HCT116 (cell line): ENCODE measurements around the gene CADPS. TPM values are rescaled to one million over a fixed set of nuclear protein-coding genes. Genes with fewer than 3 reads are reported as not detected.

Experiments used
- ATAC-seq: fragments of 200-7000 bp; cut with Tn5 transposase; 2 replicates; pipeline ENCODE4 v1.9.1; 2020; ENCODE audit warnings: mild to moderate bottlenecking, moderate library complexity
- BruUV-seq: library from RNA; stranded (reverse); fragments of 400-500 nt; replicated peaks from 2 replicates; lab custom pipeline; 2021; lab: Mats Ljungman, UMichigan
- CTCF ChIA-PET: fragments of 300-600 bp; sonication (Branson Sonifier 250); formaldehyde crosslinking; loops from one replicate; lab custom pipeline; 2021; ENCODE audit warnings: antibody characterized with exemption; lab: Charles Lee
- POLR2A ChIA-PET: fragments of 300-600, 350-600 bp; sonication (Branson Sonifier 250); formaldehyde crosslinking; loops from one replicate; lab custom pipeline; 2021; ENCODE audit warnings: antibody characterized with exemption; lab: Charles Lee
- RAD21 ChIA-PET, 2 experiments: fragments of 300-600 bp; sonication (Branson Sonifier 250); formaldehyde crosslinking; loops; one replicate each; lab custom pipeline; 2023; ENCODE audit warnings: low total read pairs in 2 of 2; ENCODE audit not compliant: uncharacterized antibody in 2 of 2, unreplicated experiment in 2 of 2, low non-redundant PET in 1 of 2; lab: Charles Lee
- DNase-seq: peaks from one replicate; pipeline ENCODE4 v3.0.0-alpha.2; 2010; ENCODE audit warnings: low read depth, low spot score
- H2AFZ ChIP-seq: fragments of 200-600 bp; shearing (Covaris generic), sonication (generic); 2 replicates; pipeline ENCODE4 v1.6.1; 2017; ENCODE audit warnings: low read depth, mixed run types, mixed read lengths, antibody characterized with exemption, low read length; ENCODE audit not compliant: poor library complexity, severe bottlenecking
- H3K27ac ChIP-seq: 2 replicates; pipeline ENCODE4 v1.5.1; 2012; ENCODE audit warnings: low read depth, low read length
- H3K27me3 ChIP-seq: fragments of 200-600 bp; sonication (generic); 2 replicates; pipeline ENCODE4 v1.6.1; 2016; ENCODE audit warnings: mixed run types, low read length, mixed read lengths; ENCODE audit not compliant: insufficient read depth
- H3K36me3 ChIP-seq, 2 experiments: fragments of 200-500 bp in 1 of 2; fragments of 200-600 bp in 1 of 2; sonication (Bioruptor generic) in 1 of 2; sonication (generic) in 1 of 2; 2 replicates each; pipeline versions ENCODE4 v1.5.1 to v1.6.1; 2014 to 2016; ENCODE audit warnings: low read length in 2 of 2, inconsistent platforms in 1 of 2, mixed read lengths in 1 of 2, mixed run types in 1 of 2; ENCODE audit not compliant: insufficient read depth in 2 of 2, control insufficient read depth in 1 of 2
- H3K4me1 ChIP-seq, 2 experiments: fragments of 200-600 bp in 1 of 2; sonication (generic) in 1 of 2; 2 replicates each; pipeline versions ENCODE4 v1.5.1 to v1.6.1; 2012 to 2017; ENCODE audit warnings: low read length in 2 of 2, inconsistent platforms in 1 of 2, mild to moderate bottlenecking in 1 of 2, mixed read lengths in 1 of 2, mixed run types in 1 of 2, moderate library complexity in 1 of 2; ENCODE audit not compliant: insufficient read depth in 2 of 2, control insufficient read depth in 1 of 2
- H3K4me2 ChIP-seq: fragments of 200-600 bp; sonication (generic); 2 replicates; pipeline ENCODE4 v1.6.1; 2017; ENCODE audit warnings: mixed run types, low read length, mixed read lengths
- H3K4me3 ChIP-seq, 2 experiments: fragments of 200-600 bp in 1 of 2; sonication (generic) in 1 of 2; replicated peaks in 1 of 2; 2 replicates each; pipeline ENCODE4 v1.5.1; 2011 to 2016; ENCODE audit warnings: low read length in 2 of 2, control low read depth in 1 of 2, low read depth in 1 of 2, mild to moderate bottlenecking in 1 of 2, mixed read lengths in 1 of 2, mixed run types in 1 of 2
- H3K79me2 ChIP-seq: fragments of 200-600 bp; sonication (generic); 2 replicates; pipeline ENCODE4 v1.6.1; 2017; ENCODE audit warnings: mild to moderate bottlenecking, mixed run types, low read length, moderate library complexity, mixed read lengths; ENCODE audit not compliant: insufficient read depth
- H3K9ac ChIP-seq: fragments of 200-600 bp; sonication (generic); 2 replicates; pipeline ENCODE4 v1.6.1; 2016; ENCODE audit warnings: low read length, mixed read lengths
- H3K9me2 ChIP-seq: fragments of 200-600 bp; sonication (generic), shearing (Covaris generic); 2 replicates; pipeline ENCODE4 v1.6.1; 2017; ENCODE audit warnings: mixed run types, mild to moderate bottlenecking, moderate library complexity; ENCODE audit not compliant: insufficient read depth
- H3K9me3 ChIP-seq, 2 experiments: fragments of 200-500 bp in 1 of 2; fragments of 200-600 bp in 1 of 2; sonication (Bioruptor generic) in 1 of 2; sonication (generic) in 1 of 2; 2 replicates each; pipeline ENCODE4 v1.6.1; 2014 to 2017; ENCODE audit warnings: low read length in 2 of 2, mixed read lengths in 2 of 2, inconsistent platforms in 1 of 2, low read depth in 1 of 2, mild to moderate bottlenecking in 1 of 2, mixed run types in 1 of 2, moderate library complexity in 1 of 2; ENCODE audit not compliant: control insufficient read depth in 1 of 2, insufficient read depth in 1 of 2
- H4K20me1 ChIP-seq: fragments of 200-600 bp; sonication (generic), shearing (Covaris generic); 2 replicates; pipeline ENCODE4 v1.6.1; 2017; ENCODE audit warnings: mixed run types, mild to moderate bottlenecking, moderate library complexity; ENCODE audit not compliant: insufficient read depth
- CBX3 ChIP-seq: IDR thresholded peaks from 2 replicates; pipeline ENCODE4 v1.6.1; 2012; ENCODE audit warnings: low read depth
- CEBPB ChIP-seq: IDR thresholded peaks from 2 replicates; pipeline ENCODE4 v1.6.1; 2012; ENCODE audit warnings: low read depth
- CTCF ChIP-seq, 3 experiments: fragments of 200-600 bp in 1 of 3; sonication (generic) in 1 of 3; IDR thresholded peaks in 2 of 3; conservative IDR thresholded peaks in 1 of 3; 2 replicates each; pipeline ENCODE4 v1.5.1; 2012 to 2017; ENCODE audit warnings: low read depth in 2 of 3, low read length in 2 of 3, antibody characterized with exemption in 1 of 3, borderline replicate concordance in 1 of 3, control low read depth in 1 of 3, mild to moderate bottlenecking in 1 of 3, mixed read lengths in 1 of 3, mixed run types in 1 of 3, moderate library complexity in 1 of 3; ENCODE audit not compliant: insufficient read depth in 1 of 3
- ELF1 ChIP-seq: IDR thresholded peaks from 2 replicates; pipeline ENCODE4 v1.6.1; 2012; ENCODE audit warnings: low read depth, borderline replicate concordance
- EZH2phosphoT487 ChIP-seq: fragments of 200-600 bp; IDR thresholded peaks from 2 replicates; pipeline ENCODE4 v1.6.1; 2018; ENCODE audit warnings: antibody characterized with exemption, borderline replicate concordance
- FOSL1 ChIP-seq: IDR thresholded peaks from 2 replicates; pipeline ENCODE4 v1.6.1; 2012; ENCODE audit warnings: low read depth
- SP1 ChIP-seq: IDR thresholded peaks from 2 replicates; pipeline ENCODE4 v1.6.1; 2012; ENCODE audit warnings: low read depth
- ZBTB33 ChIP-seq: IDR thresholded peaks from 2 replicates; pipeline ENCODE4 v1.6.1; 2011; ENCODE audit warnings: mild to moderate bottlenecking, low read length, moderate library complexity; ENCODE audit not compliant: insufficient replicate concordance; ENCODE audit errors: extremely low read depth
- ZFX ChIP-seq: fragments of 450-650 bp; IDR thresholded peaks from 2 replicates; pipeline ENCODE4 v1.6.1; 2017
- intact Hi-C: fragments of 100-400 bp; cut with micrococcal nuclease; formaldehyde crosslinking; loops from 2 replicates; pipeline ENCODE4 v1.10.0; 2022
- total RNA-seq: library from RNA; stranded (reverse); gene quantifications from one replicate; pipeline ENCODE4 v1.2.1, GENCODE V29; 2021; ENCODE audit not compliant: unreplicated experiment

The CADPS gene
- total RNA-seq, 1 experiment from 2014 or later = not detected

- ATAC-seq = no peak
- no peaks in the 10 kb centered on the region for H4K20me1 ChIP-seq
- H3K79me2 ChIP-seq = no peaks in the 10 kb centered on the region
- H3K4me2 ChIP-seq = no peak overlapping the region
- RAD21 ChIA-PET = no interaction called here
- no peaks in the 10 kb centered on the region for H3K9me2 ChIP-seq
- no peak overlapping the region for H3K9ac ChIP-seq
- intact Hi-C loops = no loop called here
- peaks cover 28% of the 10 kb centered on the region for H3K27me3 ChIP-seq
- BruUV-seq = no TSS peak
- no peak overlapping the region for H3K4me3 ChIP-seq
- CTCF ChIA-PET = no interaction called here
- no peaks in the 10 kb centered on the region for H3K4me1 ChIP-seq
- TF ChIP-seq FOSL1 (no peak), ZBTB33 (no peak), CEBPB (no peak), ELF1 (no peak), SP1 (no peak), EZH2phosphoT487 (no peak), ZFX (no peak), CTCF (IDR thresholded peaks at IDR 0.05 in 2 of 3, conservative IDR thresholded peaks at IDR 0.05 in 1 of 3; ENCODE audit: borderline replicate concordance in 1 of 3, insufficient read depth in 1 of 3, low read depth in 2 of 3, low read length in 2 of 3) (no peak), CBX3 (no peak)
- TF ChIP-seq, all 23 proteins: peak for 0
- H3K9me3 ChIP-seq = no peaks in the 10 kb centered on the region
- H2AFZ ChIP-seq = no peak overlapping the region
- POLR2A ChIA-PET = no interaction called here
- DNase-seq = no peak
- no peak overlapping the region for H3K27ac ChIP-seq
- H3K36me3 ChIP-seq = no peaks in the 10 kb centered on the region
Measured at GRCh38 chr3:62678841-62679240, 196.4 kb downstream of the CADPS start.
